ENCODE measurements around the gene FGD2.

DNA sequence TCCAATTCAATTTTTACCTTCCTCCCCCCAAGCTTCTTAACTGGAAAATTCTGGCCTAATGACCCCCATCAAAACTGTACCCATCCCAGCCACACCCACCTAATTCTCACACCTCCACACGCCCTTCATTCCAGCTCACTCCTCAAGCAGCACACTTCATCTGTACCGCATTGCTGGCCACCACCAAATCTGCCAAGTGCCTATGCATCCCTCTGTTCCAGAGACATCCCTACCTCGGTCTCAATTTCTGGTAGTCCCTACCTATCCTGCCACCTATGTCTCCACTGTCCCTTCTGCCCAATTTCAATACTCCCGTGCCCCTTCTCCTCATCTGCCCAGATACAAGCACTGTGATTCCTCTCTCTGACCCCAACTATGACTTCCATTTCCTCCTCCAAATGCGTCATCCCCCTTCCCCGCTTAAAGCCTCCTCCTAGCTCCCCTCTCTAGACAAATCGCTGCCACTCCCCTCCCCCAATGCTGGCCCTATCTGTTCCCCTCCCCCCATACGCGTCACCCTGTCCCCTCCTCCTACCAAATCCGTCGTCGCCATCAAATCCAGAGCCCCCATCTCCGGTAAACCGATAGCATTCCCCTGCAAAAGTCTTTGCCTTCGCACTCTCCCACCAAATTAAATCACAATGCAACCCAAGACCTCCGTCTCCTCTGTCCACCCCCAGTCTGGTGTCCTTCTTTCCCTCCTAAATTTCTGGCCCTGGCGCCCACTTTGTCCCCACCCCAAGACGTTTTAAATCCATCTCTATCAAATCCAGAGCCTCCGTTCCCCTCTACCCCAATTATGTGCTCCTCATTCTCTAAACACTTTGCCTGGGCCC, 20.7 kb upstream of the FGD2 start:
- no peak for TF ChIP-seq CTCF (conservative IDR thresholded peaks at IDR 0.05; ENCODE audit: low read length)
- TF ChIP-seq EZH2phosphoT487 (IDR thresholded peaks at IDR 0.05; ENCODE audit: borderline replicate concordance), result no peak

Measured in Loucy (cell line).